ENCODE data around the gene DVL1. TPM values are rescaled to one million over a fixed set of nuclear protein-coding genes. Genes with fewer than 3 reads are reported as not detected.
A peak's percentile ranks its signal among the peaks of the same experiment; 100 is the strongest.

DVL1 gene
- total and polyA plus RNA-seq, 2 of the 13 experiments (the other 11 are each of a cell fraction or from before 2014, with no cell fraction given): 30.8 to 60.4 TPM

- no peak for TF ChIP-seq ZXDC (CRISPR knock-in tag; IDR thresholded peaks at IDR 0.05)
- no peak for TF ChIP-seq HNF1A (IDR thresholded peaks at IDR 0.05; ENCODE audit: low read depth)
- peak; percentile 9; the same call in 1 of the 2 replicates for TF ChIP-seq HNF1A (CRISPR knock-in tag; IDR thresholded peaks at IDR 0.05; ENCODE audit: borderline replicate concordance)
- 0 out of 2 replicates have a peak, but pooled peaks have one; percentile 61 for TF ChIP-seq ZNF101 (CRISPR knock-in tag; IDR thresholded peaks at IDR 0.05; ENCODE audit: borderline replicate concordance, low read depth)
- peak; percentile 35; the same call in 1 of the 2 replicates for TF ChIP-seq TFDP2 (CRISPR knock-in tag; IDR thresholded peaks at IDR 0.05)
- TF ChIP-seq MTERF4 (CRISPR knock-in tag; IDR thresholded peaks at IDR 0.05): peak; percentile 66; the same call in 1 of the 2 replicates
- 0 out of 2 replicates have a peak, but pooled peaks have one; percentile 29 for TF ChIP-seq ZNF878 (CRISPR knock-in tag; IDR thresholded peaks at IDR 0.05)
- TF ChIP-seq GLI4 (CRISPR knock-in tag; IDR thresholded peaks at IDR 0.05; ENCODE audit: borderline replicate concordance): no peak
- peak; percentile 64 for TF ChIP-seq ARID4A (CRISPR knock-in tag; IDR thresholded peaks at IDR 0.05; ENCODE audit: borderline replicate concordance)
- TF ChIP-seq ZGPAT (CRISPR knock-in tag; IDR thresholded peaks at IDR 0.05): peak; percentile 63; the same call in 1 of the 2 replicates
- TF ChIP-seq RORA (CRISPR knock-in tag; IDR thresholded peaks at IDR 0.05): no peak
Measured at GRCh38 chr1:1347663-1348419, 1.4 kb downstream of the DVL1 start (continued).

Measured in HepG2 (cell line).